GM23338 (cell line): ENCODE measurements around the gene CD86. TPM values are rescaled to one million over a fixed set of nuclear protein-coding genes. Genes with fewer than 3 reads are reported as not detected.

Experiments
- ATAC-seq: fragments of 200-7000 bp; cut with Tn5 transposase; 3 replicates; pipeline ENCODE4 v1.9.1; 2020
- DNase-seq: peaks from one replicate; pipeline ENCODE4 v3.0.0-alpha.2; 2015; ENCODE audit warnings: low spot score
- H2AFZ ChIP-seq: fragments of 200-600 bp; sonication (generic); 2 replicates; pipeline ENCODE4 v1.8.0; 2016; ENCODE audit warnings: antibody characterized with exemption, mild to moderate bottlenecking, moderate library complexity
- H3F3A ChIP-seq: fragments of 200-600 bp; sonication (generic); replicated peaks from 2 replicates; pipeline ENCODE4 v1.8.0; 2017; ENCODE audit warnings: antibody characterized with exemption, mixed run types, low read depth
- H3K27ac ChIP-seq: fragments of 200-600 bp; sonication (generic); 2 replicates; pipeline ENCODE4 v1.6.1; 2016; ENCODE audit warnings: low read depth
- H3K27me3 ChIP-seq: fragments of 200-600 bp; sonication (generic); 2 replicates; pipeline ENCODE4 v1.8.0; 2016; ENCODE audit warnings: mild to moderate bottlenecking, mixed run types, moderate library complexity; ENCODE audit not compliant: insufficient read depth
- H3K36me3 ChIP-seq: fragments of 200-600 bp; sonication (generic); 2 replicates; pipeline ENCODE4 v1.8.0; 2016; ENCODE audit warnings: mild to moderate bottlenecking; ENCODE audit not compliant: insufficient read depth
- H3K4me1 ChIP-seq: fragments of 200-600 bp; sonication (generic); 2 replicates; pipeline ENCODE4 v1.8.0; 2016; ENCODE audit warnings: mild to moderate bottlenecking, moderate library complexity; ENCODE audit not compliant: insufficient read depth
- H3K4me2 ChIP-seq: fragments of 200-600 bp; sonication (generic); 2 replicates; pipeline ENCODE4 v1.7.1; 2017; ENCODE audit warnings: mixed run types
- H3K4me3 ChIP-seq: fragments of 200-600 bp; sonication (generic); 2 replicates; pipeline ENCODE4 v1.6.1; 2016; ENCODE audit warnings: mixed run types
- H3K79me2 ChIP-seq: fragments of 200-600 bp; sonication (generic); replicated peaks from 2 replicates; pipeline ENCODE4 v1.8.0; 2017; ENCODE audit warnings: mild to moderate bottlenecking; ENCODE audit not compliant: insufficient read depth
- H3K9me2 ChIP-seq: fragments of 200-600 bp; sonication (generic); 2 replicates; pipeline ENCODE4 v1.8.0; 2017; ENCODE audit not compliant: insufficient read depth
- H4K20me1 ChIP-seq: fragments of 200-600 bp; sonication (generic); replicated peaks from 2 replicates; pipeline ENCODE4 v1.8.0; 2017; ENCODE audit warnings: mild to moderate bottlenecking; ENCODE audit not compliant: insufficient read depth
- H3K27ac Mint-ChIP-seq: 2 replicates; pipeline ENCODE4 v1.8.0; 2020; ENCODE audit warnings: inconsistent platforms, mild to moderate bottlenecking, moderate library complexity, mixed read lengths
- H3K27me3 Mint-ChIP-seq: 3 replicates; pipeline ENCODE4 v1.8.0; 2022; ENCODE audit warnings: low read depth, mild to moderate bottlenecking, moderate library complexity, mixed read lengths, inconsistent platforms; ENCODE audit not compliant: insufficient read depth, poor library complexity
- H3K36me3 Mint-ChIP-seq: 3 replicates; pipeline ENCODE4 v1.8.0; 2021; ENCODE audit warnings: low read depth, mild to moderate bottlenecking, inconsistent platforms, moderate library complexity, mixed read lengths
- H3K4me1 Mint-ChIP-seq: 3 replicates; pipeline ENCODE4 v1.8.0; 2020; ENCODE audit warnings: mild to moderate bottlenecking, inconsistent platforms, mixed read lengths
- H3K4me3 Mint-ChIP-seq: 3 replicates; pipeline ENCODE4 v1.8.0; 2021; ENCODE audit warnings: moderate library complexity, mild to moderate bottlenecking, inconsistent platforms, mixed read lengths
- H3K9me3 Mint-ChIP-seq: 3 replicates; pipeline ENCODE4 v1.8.0; 2020; ENCODE audit warnings: moderate library complexity, mild to moderate bottlenecking, inconsistent platforms, mixed read lengths
- CREB1 ChIP-seq: fragments of 250-450 bp; sonication (Bioruptor Pico); IDR thresholded peaks from 2 replicates; pipeline ENCODE4 v1.5.0; 2020; ENCODE audit warnings: low read depth, mild to moderate bottlenecking, moderate library complexity
- CTCF ChIP-seq, 2 experiments: fragments of 200-600 bp in 1 of 2; sonication (generic) in 1 of 2; conservative IDR thresholded peaks; 2 replicates each; pipeline versions ENCODE4 v1.5.1 to v1.6.1; 2016 to 2017; ENCODE audit warnings: antibody characterized with exemption in 2 of 2, low read depth in 2 of 2, mild to moderate bottlenecking in 2 of 2, moderate library complexity in 1 of 2
- EZH2 ChIP-seq: fragments of 200-600 bp; sonication (generic); IDR thresholded peaks from one replicate; pipeline ENCODE4 v1.8.0; 2017; ENCODE audit warnings: antibody characterized with exemption, mild to moderate bottlenecking, low read depth; ENCODE audit not compliant: unreplicated experiment
- EZH2phosphoT487 ChIP-seq: fragments of 200-600 bp; sonication (generic); IDR thresholded peaks from one replicate; pipeline ENCODE4 v1.8.1; 2018; ENCODE audit warnings: antibody characterized with exemption; ENCODE audit not compliant: unreplicated experiment
- JUNB ChIP-seq: IDR thresholded peaks from one replicate; pipeline ENCODE4 v1.6.1; 2016; ENCODE audit warnings: antibody characterized with exemption; ENCODE audit not compliant: unreplicated experiment
- NANOG ChIP-seq: IDR thresholded peaks from 2 replicates; pipeline ENCODE4 v1.6.1; 2016; ENCODE audit warnings: antibody characterized with exemption, borderline replicate concordance
- POLR2AphosphoS5 ChIP-seq: IDR thresholded peaks from 2 replicates; pipeline ENCODE4 v1.6.1; 2016; ENCODE audit warnings: antibody characterized with exemption, low read depth
- REST ChIP-seq: IDR thresholded peaks from one replicate; pipeline ENCODE4 v1.6.1; 2018; ENCODE audit warnings: antibody characterized with exemption; ENCODE audit not compliant: unreplicated experiment
- STAT1 ChIP-seq: IDR thresholded peaks from one replicate; pipeline ENCODE4 v1.6.1; 2016; ENCODE audit warnings: antibody characterized with exemption; ENCODE audit not compliant: unreplicated experiment
- ZNF114 ChIP-seq: fragments of 250-450 bp; sonication (Bioruptor Pico); IDR thresholded peaks from 2 replicates; pipeline ENCODE4 v1.5.0; 2020; ENCODE audit warnings: mild to moderate bottlenecking, moderate library complexity
- ZNF331 ChIP-seq: fragments of 250-450 bp; sonication (Bioruptor Pico); IDR thresholded peaks from 2 replicates; pipeline ENCODE4 v1.5.0; 2020; ENCODE audit warnings: low read depth, mild to moderate bottlenecking, moderate library complexity
- polyA plus RNA-seq: library from polyadenylated mRNA; unstranded; fragments of >200 nt; fragmentation: Nextera tagmentation; extraction: Ambion mirVana; gene quantifications from 2 replicates; pipeline ENCODE4 v1.2.1, GENCODE V29; 2016
- total RNA-seq: library from RNA; depleted of rRNA; stranded (reverse); fragments of >200 nt; shearing (Covaris generic); gene quantifications from 2 replicates; pipeline ENCODE4 v1.2.3, GENCODE V29; 2014
- TF ChIP-seq, protein P1 (sequence below): IDR thresholded peaks from 2 replicates; pipeline ENCODE4 v1.6.1; 2016; ENCODE audit warnings: antibody characterized with exemption
- TF ChIP-seq, protein P2 (sequence below): fragments of 250-450 bp; sonication (Bioruptor Pico); IDR thresholded peaks from 2 replicates; pipeline ENCODE4 v1.5.0; 2020; ENCODE audit warnings: mild to moderate bottlenecking, moderate library complexity

CD86 gene
- total and polyA plus RNA-seq, 2 experiments from 2014 or later: 0.97 TPM; not detected in 1

- Mint-ChIP-seq H3K36me3 (no peaks in the 10 kb centered on the region), H3K4me1 (peaks cover 6% of the 10 kb centered on the region; the same call in 2 of the 3 replicates), H3K4me3 (no peak overlapping the region), H3K27me3 (peaks cover 4% of the 10 kb centered on the region), H3K9me3 (no peaks in the 10 kb centered on the region), H3K27ac (no peak overlapping the region)
- no peaks in the 10 kb centered on the region for H3F3A ChIP-seq
- H3K4me1 ChIP-seq: 0 out of 2 replicates have a peak, but pooled peaks cover 2% of the 10 kb centered on the region
- H3K27ac ChIP-seq: no peak overlapping the region
- H3K36me3 ChIP-seq: no peaks in the 10 kb centered on the region
- H3K79me2 ChIP-seq: no peaks in the 10 kb centered on the region
- peak overlapping the region; percentile 67; the same call in 1 of the 2 replicates for H2AFZ ChIP-seq
- no peaks in the 10 kb centered on the region for H3K27me3 ChIP-seq
- ATAC-seq (no peak), DNase-seq (no peak)
- TF ChIP-seq, protein P1, sequence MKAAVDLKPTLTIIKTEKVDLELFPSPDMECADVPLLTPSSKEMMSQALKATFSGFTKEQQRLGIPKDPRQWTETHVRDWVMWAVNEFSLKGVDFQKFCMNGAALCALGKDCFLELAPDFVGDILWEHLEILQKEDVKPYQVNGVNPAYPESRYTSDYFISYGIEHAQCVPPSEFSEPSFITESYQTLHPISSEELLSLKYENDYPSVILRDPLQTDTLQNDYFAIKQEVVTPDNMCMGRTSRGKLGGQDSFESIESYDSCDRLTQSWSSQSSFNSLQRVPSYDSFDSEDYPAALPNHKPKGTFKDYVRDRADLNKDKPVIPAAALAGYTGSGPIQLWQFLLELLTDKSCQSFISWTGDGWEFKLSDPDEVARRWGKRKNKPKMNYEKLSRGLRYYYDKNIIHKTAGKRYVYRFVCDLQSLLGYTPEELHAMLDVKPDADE: no peak
- TF ChIP-seq EZH2 (no peak), STAT1 (no peak), JUNB (no peak), ZNF331 (CRISPR knock-in tag) (no peak), NANOG (no peak), REST (no peak), ZNF114 (CRISPR knock-in tag) (no peak), POLR2AphosphoS5 (no peak), CTCF (conservative IDR thresholded peaks at IDR 0.05; ENCODE audit: low read depth in 2 of 2) (no peak), CREB1 (CRISPR knock-in tag) (no peak), EZH2phosphoT487 (no peak)
- TF ChIP-seq, protein P2, sequence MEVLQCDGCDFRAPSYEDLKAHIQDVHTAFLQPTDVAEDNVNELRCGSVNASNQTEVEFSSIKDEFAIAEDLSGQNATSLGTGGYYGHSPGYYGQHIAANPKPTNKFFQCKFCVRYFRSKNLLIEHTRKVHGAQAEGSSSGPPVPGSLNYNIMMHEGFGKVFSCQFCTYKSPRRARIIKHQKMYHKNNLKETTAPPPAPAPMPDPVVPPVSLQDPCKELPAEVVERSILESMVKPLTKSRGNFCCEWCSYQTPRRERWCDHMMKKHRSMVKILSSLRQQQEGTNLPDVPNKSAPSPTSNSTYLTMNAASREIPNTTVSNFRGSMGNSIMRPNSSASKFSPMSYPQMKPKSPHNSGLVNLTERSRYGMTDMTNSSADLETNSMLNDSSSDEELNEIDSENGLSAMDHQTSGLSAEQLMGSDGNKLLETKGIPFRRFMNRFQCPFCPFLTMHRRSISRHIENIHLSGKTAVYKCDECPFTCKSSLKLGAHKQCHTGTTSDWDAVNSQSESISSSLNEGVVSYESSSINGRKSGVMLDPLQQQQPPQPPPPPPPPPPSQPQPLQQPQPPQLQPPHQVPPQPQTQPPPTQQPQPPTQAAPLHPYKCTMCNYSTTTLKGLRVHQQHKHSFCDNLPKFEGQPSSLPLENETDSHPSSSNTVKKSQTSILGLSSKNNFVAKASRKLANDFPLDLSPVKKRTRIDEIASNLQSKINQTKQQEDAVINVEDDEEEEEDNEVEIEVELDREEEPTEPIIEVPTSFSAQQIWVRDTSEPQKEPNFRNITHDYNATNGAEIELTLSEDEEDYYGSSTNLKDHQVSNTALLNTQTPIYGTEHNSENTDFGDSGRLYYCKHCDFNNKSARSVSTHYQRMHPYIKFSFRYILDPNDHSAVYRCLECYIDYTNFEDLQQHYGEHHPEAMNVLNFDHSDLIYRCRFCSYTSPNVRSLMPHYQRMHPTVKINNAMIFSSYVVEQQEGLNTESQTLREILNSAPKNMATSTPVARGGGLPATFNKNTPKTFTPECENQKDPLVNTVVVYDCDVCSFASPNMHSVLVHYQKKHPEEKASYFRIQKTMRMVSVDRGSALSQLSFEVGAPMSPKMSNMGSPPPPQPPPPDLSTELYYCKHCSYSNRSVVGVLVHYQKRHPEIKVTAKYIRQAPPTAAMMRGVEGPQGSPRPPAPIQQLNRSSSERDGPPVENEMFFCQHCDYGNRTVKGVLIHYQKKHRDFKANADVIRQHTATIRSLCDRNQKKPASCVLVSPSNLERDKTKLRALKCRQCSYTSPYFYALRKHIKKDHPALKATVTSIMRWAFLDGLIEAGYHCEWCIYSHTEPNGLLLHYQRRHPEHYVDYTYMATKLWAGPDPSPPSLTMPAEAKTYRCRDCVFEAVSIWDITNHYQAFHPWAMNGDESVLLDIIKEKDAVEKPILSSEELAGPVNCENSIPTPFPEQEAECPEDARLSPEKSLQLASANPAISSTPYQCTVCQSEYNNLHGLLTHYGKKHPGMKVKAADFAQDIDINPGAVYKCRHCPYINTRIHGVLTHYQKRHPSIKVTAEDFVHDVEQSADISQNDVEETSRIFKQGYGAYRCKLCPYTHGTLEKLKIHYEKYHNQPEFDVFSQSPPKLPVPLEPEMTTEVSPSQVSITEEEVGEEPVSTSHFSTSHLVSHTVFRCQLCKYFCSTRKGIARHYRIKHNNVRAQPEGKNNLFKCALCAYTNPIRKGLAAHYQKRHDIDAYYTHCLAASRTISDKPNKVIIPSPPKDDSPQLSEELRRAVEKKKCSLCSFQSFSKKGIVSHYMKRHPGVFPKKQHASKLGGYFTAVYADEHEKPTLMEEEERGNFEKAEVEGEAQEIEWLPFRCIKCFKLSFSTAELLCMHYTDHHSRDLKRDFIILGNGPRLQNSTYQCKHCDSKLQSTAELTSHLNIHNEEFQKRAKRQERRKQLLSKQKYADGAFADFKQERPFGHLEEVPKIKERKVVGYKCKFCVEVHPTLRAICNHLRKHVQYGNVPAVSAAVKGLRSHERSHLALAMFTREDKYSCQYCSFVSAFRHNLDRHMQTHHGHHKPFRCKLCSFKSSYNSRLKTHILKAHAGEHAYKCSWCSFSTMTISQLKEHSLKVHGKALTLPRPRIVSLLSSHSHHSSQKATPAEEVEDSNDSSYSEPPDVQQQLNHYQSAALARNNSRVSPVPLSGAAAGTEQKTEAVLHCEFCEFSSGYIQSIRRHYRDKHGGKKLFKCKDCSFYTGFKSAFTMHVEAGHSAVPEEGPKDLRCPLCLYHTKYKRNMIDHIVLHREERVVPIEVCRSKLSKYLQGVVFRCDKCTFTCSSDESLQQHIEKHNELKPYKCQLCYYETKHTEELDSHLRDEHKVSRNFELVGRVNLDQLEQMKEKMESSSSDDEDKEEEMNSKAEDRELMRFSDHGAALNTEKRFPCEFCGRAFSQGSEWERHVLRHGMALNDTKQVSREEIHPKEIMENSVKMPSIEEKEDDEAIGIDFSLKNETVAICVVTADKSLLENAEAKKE: no peak
- no peak overlapping the region for H3K4me3 ChIP-seq
- H4K20me1 ChIP-seq: no peaks in the 10 kb centered on the region
- H3K9me2 ChIP-seq: peaks cover 3% of the 10 kb centered on the region; the same call in 1 of the 2 replicates
- no peak overlapping the region for H3K4me2 ChIP-seq
Observed at GRCh38 chr3:122060040-122060698, 5.0 kb downstream of the CD86 start.
